Epithelial cell of esophagus (primary cell): ENCODE data around the gene SLC8A1.

Experiments used
- DNase-seq: peaks from one replicate; pipeline ENCODE4 v3.0.0; 2010; ENCODE audit warnings: low read depth
- H3K4me3 ChIP-seq: 2 replicates; pipeline ENCODE4 v1.5.1; 2011; ENCODE audit warnings: mild to moderate bottlenecking, low read length, control low read depth
- TF ChIP-seq, protein P1 (sequence below): IDR thresholded peaks from 2 replicates; pipeline ENCODE4 v1.5.1; 2011; ENCODE audit warnings: low read depth, mild to moderate bottlenecking, low read length, control low read depth, inconsistent platforms; ENCODE audit not compliant: insufficient read depth; ENCODE audit errors: missing control alignments

The SLC8A1 gene

DNA sequence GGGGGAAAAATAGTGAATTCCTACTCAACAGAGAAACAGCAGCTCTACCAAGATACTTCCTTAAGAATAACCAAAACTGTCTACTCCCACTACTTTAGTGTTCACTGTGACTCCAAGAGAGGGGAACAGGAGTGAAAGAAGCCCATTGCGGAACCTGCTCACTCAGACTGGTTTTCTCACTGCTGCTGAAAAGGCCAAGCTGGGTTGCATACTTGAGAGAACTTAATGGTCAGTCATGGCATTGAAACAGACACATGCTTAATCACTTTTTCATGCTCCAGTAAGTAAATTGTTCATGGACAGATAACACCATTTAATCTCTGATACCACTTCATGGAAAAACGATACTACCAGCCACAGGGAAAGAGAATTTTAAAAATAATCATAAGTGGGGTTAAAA lies 35.7 kb upstream of the SLC8A1 start:
- no peak overlapping the region for H3K4me3 ChIP-seq
- no peak for DNase-seq
- TF ChIP-seq, protein P1, sequence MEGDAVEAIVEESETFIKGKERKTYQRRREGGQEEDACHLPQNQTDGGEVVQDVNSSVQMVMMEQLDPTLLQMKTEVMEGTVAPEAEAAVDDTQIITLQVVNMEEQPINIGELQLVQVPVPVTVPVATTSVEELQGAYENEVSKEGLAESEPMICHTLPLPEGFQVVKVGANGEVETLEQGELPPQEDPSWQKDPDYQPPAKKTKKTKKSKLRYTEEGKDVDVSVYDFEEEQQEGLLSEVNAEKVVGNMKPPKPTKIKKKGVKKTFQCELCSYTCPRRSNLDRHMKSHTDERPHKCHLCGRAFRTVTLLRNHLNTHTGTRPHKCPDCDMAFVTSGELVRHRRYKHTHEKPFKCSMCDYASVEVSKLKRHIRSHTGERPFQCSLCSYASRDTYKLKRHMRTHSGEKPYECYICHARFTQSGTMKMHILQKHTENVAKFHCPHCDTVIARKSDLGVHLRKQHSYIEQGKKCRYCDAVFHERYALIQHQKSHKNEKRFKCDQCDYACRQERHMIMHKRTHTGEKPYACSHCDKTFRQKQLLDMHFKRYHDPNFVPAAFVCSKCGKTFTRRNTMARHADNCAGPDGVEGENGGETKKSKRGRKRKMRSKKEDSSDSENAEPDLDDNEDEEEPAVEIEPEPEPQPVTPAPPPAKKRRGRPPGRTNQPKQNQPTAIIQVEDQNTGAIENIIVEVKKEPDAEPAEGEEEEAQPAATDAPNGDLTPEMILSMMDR = no peak

- TF ChIP-seq, protein P1 = no peak
- no peak for DNase-seq
- H3K4me3 ChIP-seq = no peak overlapping the region
Observed at GRCh38 chr2:40485854-40486253, 34.0 kb upstream of the SLC8A1 start.

GRCh38 chr2:40485318-40485717 lies 33.4 kb upstream of the SLC8A1 start:
- TF ChIP-seq, protein P1 = no peak
- DNase-seq = no peak
- no peak overlapping the region for H3K4me3 ChIP-seq

GRCh38 chr2:40483549-40484243 lies 31.8 kb upstream of the SLC8A1 start:
- TF ChIP-seq, protein P1 = no peak
- no peak overlapping the region for H3K4me3 ChIP-seq

DNA sequence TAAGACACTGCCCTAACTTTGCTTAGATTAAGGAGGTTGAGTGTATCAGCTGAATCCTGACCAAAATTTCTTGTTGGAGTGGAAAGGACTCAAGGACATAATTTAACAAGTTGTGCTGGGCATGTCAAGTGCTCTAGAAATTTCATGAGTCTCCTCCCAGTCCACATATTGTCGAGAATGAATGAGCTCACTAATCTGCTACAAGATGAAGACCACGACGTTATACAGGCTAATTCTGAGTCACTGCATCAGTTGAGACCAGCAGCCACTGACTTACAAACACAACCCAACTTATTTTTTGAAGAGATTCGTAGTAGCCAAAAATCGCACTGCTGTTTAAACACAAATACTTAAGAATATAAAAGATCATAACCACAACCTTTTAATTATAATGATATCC lies 28.7 kb upstream of the SLC8A1 start:
- no peak overlapping the region for H3K4me3 ChIP-seq
- TF ChIP-seq, protein P1 = no peak
- DNase-seq = no peak

More at GRCh38 chr2:40483549-40484243, 31.8 kb upstream of the SLC8A1 start:
- DNase-seq = no peak

DNA sequence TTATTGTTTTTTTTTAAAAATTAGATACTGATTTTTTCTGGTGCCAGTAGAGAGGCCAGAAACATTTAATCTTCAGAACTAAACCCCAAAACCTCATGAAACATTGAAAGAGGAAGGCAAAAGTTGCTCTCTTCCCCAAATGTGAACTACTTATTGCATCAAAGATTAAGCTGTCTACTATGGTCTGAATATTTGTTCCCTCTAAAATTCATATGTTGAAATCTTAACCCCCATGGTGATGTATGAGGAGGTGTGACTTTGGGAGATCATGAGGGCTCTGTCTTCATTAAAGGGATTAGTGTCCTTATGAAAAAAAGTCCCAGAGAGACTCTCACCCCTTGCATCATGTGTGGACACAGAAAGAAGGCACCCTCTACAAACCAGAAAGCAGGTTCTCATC lies 28.2 kb upstream of the SLC8A1 start:
- TF ChIP-seq, protein P1 = no peak
- DNase-seq = no peak
- no peak overlapping the region for H3K4me3 ChIP-seq

DNA sequence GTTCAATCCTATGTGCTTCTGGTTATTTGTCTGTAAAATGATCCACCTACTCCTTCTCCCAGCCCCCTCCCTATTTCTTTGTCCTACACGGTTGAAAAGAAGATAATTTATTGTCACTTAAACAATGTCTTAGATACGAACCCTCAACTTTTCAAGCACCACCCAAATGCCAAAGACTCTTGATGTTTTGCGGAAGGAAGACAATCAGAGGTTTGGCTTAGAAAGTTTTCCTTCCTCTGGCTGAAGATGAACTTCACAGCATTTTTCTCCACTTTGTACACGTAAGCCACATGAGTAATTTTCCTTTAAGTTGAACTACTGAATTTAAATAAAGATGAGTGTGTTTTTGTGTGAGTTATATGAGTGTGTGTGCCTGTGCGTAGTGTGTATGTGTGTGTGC lies 25.5 kb upstream of the SLC8A1 start:
- H3K4me3 ChIP-seq = no peak overlapping the region
- DNase-seq = no peak
- TF ChIP-seq, protein P1 = no peak
